T-cell (primary cell): ENCODE data around the gene NKX3-2. TPM values are rescaled to one million over a fixed set of nuclear protein-coding genes. Genes with fewer than 3 reads are reported as not detected.

ENCODE experiments used
- ATAC-seq, 4 experiments: fragments of 200-7000 bp in 3 of 4; fragments of 150-1000 bp in 1 of 4; cut with Tn5 transposase; replicated peaks in 1 of 4; 1 replicate in 3 of 4; 2 replicates in 1 of 4; pipeline ENCODE4 v1.10.0; 2021; ENCODE audit warnings: moderate library complexity in 3 of 4, mild to moderate bottlenecking in 2 of 4, moderate number of reproducible peaks in 1 of 4
- CTCF ChIA-PET, 2 donors: fragments of 300-600 bp; sonication (Branson Sonifier 250); formaldehyde crosslinking; loops; one replicate each; lab custom pipeline; 2022; ENCODE audit warnings: antibody characterized with exemption in 2 of 2; lab: Charles Lee
- POLR2A ChIA-PET, 2 donors: fragments of 300-600 bp; sonication (Branson Sonifier 250); formaldehyde crosslinking; loops; one replicate each; lab custom pipeline; 2022; ENCODE audit warnings: antibody characterized with exemption in 2 of 2; lab: Charles Lee
- DNase-seq, 35 experiments: peaks; one replicate each; pipeline versions ENCODE4 v3.0.0 to v3.0.0-alpha.2; 2013 to 2023
- H3K27ac ChIP-seq: one replicate; pipeline ENCODE4 v1.5.1; 2013; ENCODE audit warnings: low read length
- H3K27me3 ChIP-seq, 2 experiments: replicated peaks in 1 of 2; 1 replicate in 1 of 2; 2 replicates in 1 of 2; pipeline versions ENCODE4 v1.6.1 to v1.7.0; 2013; ENCODE audit warnings: low read length in 1 of 2, mixed read lengths in 1 of 2; ENCODE audit not compliant: control insufficient read depth in 2 of 2, insufficient read depth in 2 of 2; ENCODE audit errors: extremely low read depth in 1 of 2
- H3K36me3 ChIP-seq, 2 donors: 1 replicate in 1 of 2; 2 replicates in 1 of 2; pipeline versions ENCODE4 v1.6.1 to v1.7.0; 2013; ENCODE audit warnings: low read length in 1 of 2; ENCODE audit not compliant: control insufficient read depth in 2 of 2, insufficient read depth in 1 of 2; ENCODE audit errors: extremely low read depth in 1 of 2
- H3K4me1 ChIP-seq, 2 experiments: 1 replicate in 1 of 2; 2 replicates in 1 of 2; pipeline versions ENCODE4 v1.6.1 to v1.7.0; 2013; ENCODE audit warnings: low read length in 2 of 2, mixed read lengths in 1 of 2; ENCODE audit not compliant: insufficient read depth in 2 of 2, control insufficient read depth in 1 of 2; ENCODE audit errors: extremely low read depth in 1 of 2
- H3K4me3 ChIP-seq, 2 donors: 1 replicate in 1 of 2; 2 replicates in 1 of 2; pipeline versions ENCODE4 v1.5.1 to v1.7.0; 2013; ENCODE audit warnings: mild to moderate bottlenecking in 2 of 2, low read length in 1 of 2, moderate library complexity in 1 of 2; ENCODE audit not compliant: control insufficient read depth in 1 of 2; ENCODE audit errors: extremely low read depth in 1 of 2
- H3K9me3 ChIP-seq: 2 replicates; pipeline ENCODE4 v1.7.0; 2013
- H3K27ac Mint-ChIP-seq, 2 donors: one replicate each; pipeline ENCODE4 v1.8.0; 2020 to 2021; ENCODE audit warnings: mild to moderate bottlenecking in 2 of 2, mixed read lengths in 2 of 2
- H3K27me3 Mint-ChIP-seq, 2 donors: one replicate each; pipeline ENCODE4 v1.8.0; 2021 to 2022; ENCODE audit warnings: mixed read lengths in 2 of 2
- H3K36me3 Mint-ChIP-seq: one replicate; pipeline ENCODE4 v1.8.0; 2021; ENCODE audit warnings: mixed read lengths
- H3K4me1 Mint-ChIP-seq, 3 donors: one replicate each; pipeline ENCODE4 v1.8.0; 2020 to 2022; ENCODE audit warnings: mixed read lengths in 3 of 3, mild to moderate bottlenecking in 1 of 3
- H3K4me3 Mint-ChIP-seq, 3 donors: one replicate each; pipeline ENCODE4 v1.8.0; 2020 to 2022; ENCODE audit warnings: mild to moderate bottlenecking in 3 of 3, mixed read lengths in 3 of 3, moderate library complexity in 3 of 3
- H3K9me3 Mint-ChIP-seq, 3 donors: one replicate each; pipeline ENCODE4 v1.8.0; 2020 to 2022; ENCODE audit warnings: mixed read lengths in 3 of 3
- WGBS: methylation state at CpG from one replicate; pipeline ENCODE4 v1.1.5; 2013; ENCODE audit warnings: missing lambda C conversion rate; ENCODE audit not compliant: insufficient coverage; 5-methylcytosine and 5-hydroxymethylcytosine counted together
- total RNA-seq, 35 experiments: library from RNA in 6 of 35; stranded (reverse) in 6 of 35; fragments of 120-200 nt in 1 of 35; gene quantifications; one replicate each; pipeline versions ENCODE4 v1.2.1 to v1.2.4 and lab custom pipeline; 2013 to 2026

NKX3-2 gene
- total RNA-seq, 5 donors from 2014 or later (not counting 1 experiment from before 2014, with no cell fraction given): not detected

DNA sequence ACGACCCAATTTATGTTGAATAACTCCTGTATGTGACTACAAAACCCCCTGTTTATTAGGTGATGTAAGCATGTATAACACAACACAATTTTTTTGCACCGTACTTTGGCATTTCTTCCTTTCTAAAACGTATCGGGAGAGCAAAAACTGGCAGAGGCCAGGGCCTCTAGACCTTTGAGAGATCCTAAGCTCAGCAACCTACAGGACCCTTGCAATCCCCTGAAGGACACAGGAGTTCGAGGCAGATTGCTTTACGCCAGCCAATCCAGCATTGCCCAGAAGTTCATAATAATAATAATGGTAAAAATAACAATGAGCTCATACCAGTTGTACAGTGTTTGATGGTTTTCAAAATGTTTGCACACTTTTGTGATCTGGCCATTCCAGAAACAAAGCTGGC, 7.7 kb downstream of the NKX3-2 start:
- Mint-ChIP-seq H3K27ac (peak overlapping the region in 1 of 2 donors; percentile 63), H3K27me3 (peaks cover 65 to 96% of the 10 kb centered on the region in 2 donors), H3K4me1 (peaks cover 27 to 33% (median 30%) of the 10 kb centered on the region in 3 donors), H3K36me3 (peaks cover 5% of the 10 kb centered on the region), H3K9me3 (peaks cover 0 to 14% (median 7%) of the 10 kb centered on the region in 3 donors), H3K4me3 (peak overlapping the region in 1 of 3 donors; percentile 3)
- H3K4me1 ChIP-seq: peaks cover 2 to 37% of the 10 kb centered on the region in 2 experiments
- H3K27ac ChIP-seq: no peak overlapping the region
- H3K4me3 ChIP-seq: no peak overlapping the region
- ATAC-seq (no peak), DNase-seq (no peak)
- POLR2A ChIA-PET: no interaction called here
- H3K27me3 ChIP-seq: peaks cover 42 to 96% of the 10 kb centered on the region in 2 experiments
- H3K9me3 ChIP-seq: peaks cover 4% of the 10 kb centered on the region
- CTCF ChIA-PET: no interaction called here
- H3K36me3 ChIP-seq: no peaks in the 10 kb centered on the region
- 77% methylated on average over 2 of the region's 6 CpGs for WGBS

DNA sequence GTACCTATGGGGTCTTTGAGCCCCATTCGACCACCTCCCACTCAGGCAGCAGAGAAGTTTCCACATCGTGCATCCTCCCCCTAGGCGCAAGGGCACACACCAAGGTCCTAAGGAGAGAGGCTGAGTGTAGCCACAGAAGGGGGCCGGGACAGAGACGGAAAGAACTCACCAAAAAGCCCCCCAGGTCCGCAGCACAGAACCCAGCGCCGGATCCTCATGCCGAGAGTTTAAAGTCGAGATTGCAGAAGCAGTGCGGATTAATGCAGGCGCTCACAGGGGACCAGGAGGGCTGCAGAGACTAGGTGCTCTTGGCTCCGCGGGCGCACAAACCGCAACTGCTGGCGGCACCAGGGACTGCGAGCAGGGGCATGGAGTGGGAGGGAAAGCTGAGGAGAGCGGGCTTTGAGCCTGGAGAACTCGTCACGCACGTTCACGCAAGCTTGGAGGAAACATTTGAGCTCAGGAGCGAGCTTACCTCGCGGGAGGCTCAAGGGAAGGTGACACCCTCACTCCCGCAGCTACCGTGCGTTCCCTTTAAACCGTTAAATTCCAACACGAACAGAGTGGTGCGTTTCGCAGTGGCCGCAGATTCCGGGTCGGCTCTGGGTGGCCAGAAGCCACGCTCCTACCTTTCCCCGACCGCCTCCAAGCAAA, 8.5 kb downstream of the NKX3-2 start:
- DNase-seq: no peak
- no peak overlapping the region for H3K27ac Mint-ChIP-seq
- Histone ChIP-seq H3K4me1 (peaks cover 2 to 37% of the 10 kb centered on the region in 2 experiments), H3K9me3 (peaks cover 4% of the 10 kb centered on the region), H3K4me3 (no peak overlapping the region), H3K36me3 (no peaks in the 10 kb centered on the region), H3K27ac (no peak overlapping the region), H3K27me3 (peaks cover 45 to 96% of the 10 kb centered on the region in 2 experiments)
- peaks cover 0 to 14% (median 7%) of the 10 kb centered on the region in 3 donors for H3K9me3 Mint-ChIP-seq
- 8% methylated on average over 33 of the region's 39 CpGs for WGBS
- no peak for ATAC-seq
- peaks cover 25 to 33% (median 30%) of the 10 kb centered on the region in 3 donors for H3K4me1 Mint-ChIP-seq
- peaks cover 69 to 96% of the 10 kb centered on the region in 2 donors for H3K27me3 Mint-ChIP-seq
- no peak overlapping the region for H3K4me3 Mint-ChIP-seq
- peaks cover 5% of the 10 kb centered on the region for H3K36me3 Mint-ChIP-seq
- CTCF ChIA-PET: no interaction called here
- POLR2A ChIA-PET: no interaction called here

GRCh38 chr4:13535118-13535517, 9.2 kb downstream of the NKX3-2 start:
- no peak overlapping the region for H3K4me3 ChIP-seq
- DNase-seq (no peak), ATAC-seq (no peak)
- H3K4me1 Mint-ChIP-seq: peaks cover 23 to 30% (median 28%) of the 10 kb centered on the region in 3 donors
- peaks cover 2 to 34% of the 10 kb centered on the region in 2 experiments for H3K4me1 ChIP-seq
- no peaks in the 10 kb centered on the region for H3K36me3 ChIP-seq
- H3K27me3 ChIP-seq: peaks cover 48 to 96% of the 10 kb centered on the region in 2 experiments
- no peak overlapping the region for H3K27ac Mint-ChIP-seq
- H3K9me3 ChIP-seq: peaks cover 4% of the 10 kb centered on the region
- 20% methylated on average over 9 of the region's 18 CpGs for WGBS
- ChIA-PET CTCF (interaction anchor here in 1 of 2 donors (0.7 kb wide), 1 partner anchor 1429 kb away, joined by 6 read pairs; no protein-coding TSS in a partner anchor), POLR2A (no interaction called here)
- H3K36me3 Mint-ChIP-seq: peaks cover 5% of the 10 kb centered on the region
- peaks cover 70 to 96% of the 10 kb centered on the region in 2 donors for H3K27me3 Mint-ChIP-seq
- H3K4me3 Mint-ChIP-seq: no peak overlapping the region
- H3K27ac ChIP-seq: no peak overlapping the region
- H3K9me3 Mint-ChIP-seq: peaks cover 0 to 14% (median 7%) of the 10 kb centered on the region in 3 donors

GRCh38 chr4:13534344-13535063, 9.8 kb downstream of the NKX3-2 start:
- ChIA-PET POLR2A (no interaction called here), CTCF (interaction anchor here (0.6 to 0.7 kb wide), 2 partner anchors 40 to 1430 kb away, joined by 3 to 6 read pairs; no protein-coding TSS in a partner anchor)
- Histone ChIP-seq H3K36me3 (no peaks in the 10 kb centered on the region), H3K4me1 (peaks cover 0 to 31% of the 10 kb centered on the region in 2 experiments), H3K27me3 (peaks cover 50 to 96% of the 10 kb centered on the region in 2 experiments), H3K4me3 (no peak overlapping the region), H3K27ac (no peak overlapping the region), H3K9me3 (peaks cover 4% of the 10 kb centered on the region)
- DNase-seq (no peak), ATAC-seq (no peak)
- no peak overlapping the region for H3K4me3 Mint-ChIP-seq
- peaks cover 0 to 14% (median 7%) of the 10 kb centered on the region in 3 donors for H3K9me3 Mint-ChIP-seq
- H3K36me3 Mint-ChIP-seq: peaks cover 5% of the 10 kb centered on the region
- H3K27me3 Mint-ChIP-seq: peaks cover 73 to 97% of the 10 kb centered on the region in 2 donors
- WGBS: 14% methylated on average over 25 of the region's 32 CpGs
- H3K27ac Mint-ChIP-seq: no peak overlapping the region
- H3K4me1 Mint-ChIP-seq: peaks cover 19 to 24% (median 23%) of the 10 kb centered on the region in 3 donors

DNA sequence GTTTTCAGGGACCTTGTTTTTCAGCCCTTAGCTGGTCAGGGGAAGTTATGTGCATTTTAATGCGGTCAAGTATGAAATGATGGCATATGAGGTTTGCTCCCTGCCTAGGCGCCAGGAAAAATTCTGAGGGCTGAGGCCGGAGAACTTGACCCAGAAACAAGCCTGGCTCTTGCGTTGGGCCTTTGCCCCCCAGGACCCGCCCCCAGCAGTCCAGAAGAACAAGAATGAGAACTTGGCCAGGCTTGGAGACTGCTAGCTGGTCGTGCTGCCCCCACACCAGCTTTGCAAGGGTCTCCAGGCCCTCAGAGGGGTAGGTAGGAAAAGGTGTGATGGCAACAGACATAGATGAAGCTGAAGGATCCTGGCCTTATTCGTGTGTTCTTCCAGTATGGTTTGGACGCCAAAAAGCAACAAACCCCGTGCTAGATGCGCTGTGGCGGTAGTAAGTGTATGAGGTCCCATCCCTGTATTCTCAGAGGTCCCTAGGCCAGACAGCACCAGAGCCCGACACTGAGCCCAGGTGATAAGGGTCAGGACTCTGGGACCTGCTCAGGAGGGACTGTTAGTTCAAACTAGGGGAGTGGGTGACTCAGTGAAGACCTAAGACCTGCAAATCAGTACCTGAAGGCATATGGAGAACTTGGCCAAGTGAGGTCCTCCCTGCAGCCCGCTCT, 10.5 kb downstream of the NKX3-2 start:
- Histone ChIP-seq H3K4me3 (no peak overlapping the region), H3K27ac (no peak overlapping the region), H3K27me3 (peaks cover 50 to 96% of the 10 kb centered on the region in 2 experiments), H3K9me3 (peaks cover 4% of the 10 kb centered on the region), H3K4me1 (peaks cover 0 to 35% of the 10 kb centered on the region in 2 experiments), H3K36me3 (no peaks in the 10 kb centered on the region)
- Mint-ChIP-seq H3K36me3 (peaks cover 5% of the 10 kb centered on the region), H3K27ac (no peak overlapping the region), H3K27me3 (peaks cover 72 to 97% of the 10 kb centered on the region in 2 donors), H3K4me3 (no peak overlapping the region), H3K4me1 (peaks cover 19 to 24% (median 20%) of the 10 kb centered on the region in 3 donors), H3K9me3 (peaks cover 0 to 14% (median 7%) of the 10 kb centered on the region in 3 donors)
- 16% methylated on average over 12 of the region's 13 CpGs for WGBS
- DNase-seq (no peak), ATAC-seq (no peak)
- CTCF ChIA-PET: interaction anchor here in 1 of 2 donors (0.6 kb wide), 1 partner anchor 40 kb away, joined by 3 read pairs; no protein-coding TSS in a partner anchor
- POLR2A ChIA-PET: no interaction called here

- peaks cover 69 to 93% of the 10 kb centered on the region in 2 donors for H3K27me3 Mint-ChIP-seq
- CTCF ChIA-PET: interaction anchor here in 1 of 2 donors (1.0 kb wide), 1 partner anchor 10 kb away, joined by 4 read pairs; no protein-coding TSS in a partner anchor
- H3K4me3 Mint-ChIP-seq: no peak overlapping the region
- Histone ChIP-seq H3K27me3 (peaks cover 42 to 94% of the 10 kb centered on the region in 2 experiments), H3K9me3 (peaks cover under 1% of the 10 kb centered on the region), H3K4me3 (no peak overlapping the region), H3K4me1 (peaks cover 0 to 33% of the 10 kb centered on the region in 2 experiments), H3K36me3 (no peaks in the 10 kb centered on the region), H3K27ac (no peak overlapping the region)
- no peak for DNase-seq
- peaks cover 0 to 2% (median 0%) of the 10 kb centered on the region in 3 donors for H3K9me3 Mint-ChIP-seq
- no peak for ATAC-seq
- no peak overlapping the region for H3K27ac Mint-ChIP-seq
- WGBS: 22% methylated on average over 4 of the region's 8 CpGs
- H3K4me1 Mint-ChIP-seq: peaks cover 22 to 31% (median 27%) of the 10 kb centered on the region in 3 donors
- POLR2A ChIA-PET: no interaction called here
- peaks cover 1% of the 10 kb centered on the region for H3K36me3 Mint-ChIP-seq
Observed at GRCh38 chr4:13531625-13531998, 12.7 kb downstream of the NKX3-2 start.
